ENCODE results near the gene ITGA1. TPM values are rescaled to one million over a fixed set of nuclear protein-coding genes. Genes with fewer than 3 reads are reported as not detected.

ITGA1 gene
- total and polyA plus RNA-seq, 4 donors: 24.2 to 187 (median 48.5) TPM

DNA sequence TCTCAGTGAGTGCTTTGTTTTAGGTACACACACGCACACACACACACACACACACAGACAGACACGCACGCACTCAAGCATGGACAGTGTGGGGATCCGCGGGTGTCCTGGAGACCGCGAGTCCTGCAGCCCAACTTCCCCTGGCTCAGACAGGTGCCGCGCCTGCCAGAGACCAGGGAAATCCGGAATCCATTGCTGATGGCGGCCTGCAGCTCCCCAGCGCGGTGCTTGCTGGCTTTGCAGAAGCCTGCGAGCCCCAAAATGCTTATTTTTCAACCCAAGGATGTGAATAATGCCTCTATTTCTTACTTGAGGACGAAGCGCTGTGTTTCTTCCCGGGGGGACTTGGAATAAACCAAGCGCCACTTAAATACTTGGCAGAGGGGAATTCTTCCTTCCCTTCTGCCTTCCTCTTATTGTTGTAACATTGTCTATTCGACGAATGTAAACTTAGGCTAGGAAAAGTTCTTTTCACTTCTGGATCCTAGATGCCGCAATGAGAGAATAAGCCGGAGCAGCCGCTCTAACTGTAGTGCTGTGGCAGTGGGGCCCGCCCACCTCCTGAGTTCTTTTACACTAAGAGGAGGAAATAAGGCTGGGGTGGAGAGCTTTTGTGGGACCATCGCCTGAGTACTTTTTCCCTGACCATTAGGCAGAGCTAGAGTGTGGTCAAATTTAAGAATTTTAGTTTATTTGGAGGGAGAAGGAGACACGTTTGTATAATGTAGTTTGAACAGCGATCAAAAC lies 202.2 kb downstream of the ITGA1 start:
- H3K36me3 ChIP-seq (ENCODE audit: control insufficient read depth in 4 of 4, insufficient read depth in 3 of 4, low read depth in 1 of 4, low read length in 3 of 4): no peaks in the 10 kb centered on the region
- no peak overlapping the region for H3K27ac ChIP-seq (ENCODE audit: low read depth in 1 of 2, low read length in 2 of 2)
- TF ChIP-seq SP1 (IDR thresholded peaks at IDR 0.05) (no peak), YY1 (IDR thresholded peaks at IDR 0.05) (peak; percentile 48), EGR1 (IDR thresholded peaks at IDR 0.05; ENCODE audit: low read depth in 2 of 2) (no peak), TAF1 (conservative IDR thresholded peaks at IDR 0.05) (no peak), RXRA (IDR thresholded peaks at IDR 0.05) (no peak), HNF4G (IDR thresholded peaks at IDR 0.05) (no peak), FOXA2 (IDR thresholded peaks at IDR 0.05) (no peak), NR2F2 (IDR thresholded peaks at IDR 0.05) (no peak), RAD21 (IDR thresholded peaks at IDR 0.05) (peak; percentile 40 to 57), FOXA1 (IDR thresholded peaks at IDR 0.05) (no peak), GABPA (IDR thresholded peaks at IDR 0.05 in 1 of 2, conservative IDR thresholded peaks at IDR 0.05 in 1 of 2) (no peak), HNF4A (conservative IDR thresholded peaks at IDR 0.05) (no peak)
- TF ChIP-seq, protein P1, sequence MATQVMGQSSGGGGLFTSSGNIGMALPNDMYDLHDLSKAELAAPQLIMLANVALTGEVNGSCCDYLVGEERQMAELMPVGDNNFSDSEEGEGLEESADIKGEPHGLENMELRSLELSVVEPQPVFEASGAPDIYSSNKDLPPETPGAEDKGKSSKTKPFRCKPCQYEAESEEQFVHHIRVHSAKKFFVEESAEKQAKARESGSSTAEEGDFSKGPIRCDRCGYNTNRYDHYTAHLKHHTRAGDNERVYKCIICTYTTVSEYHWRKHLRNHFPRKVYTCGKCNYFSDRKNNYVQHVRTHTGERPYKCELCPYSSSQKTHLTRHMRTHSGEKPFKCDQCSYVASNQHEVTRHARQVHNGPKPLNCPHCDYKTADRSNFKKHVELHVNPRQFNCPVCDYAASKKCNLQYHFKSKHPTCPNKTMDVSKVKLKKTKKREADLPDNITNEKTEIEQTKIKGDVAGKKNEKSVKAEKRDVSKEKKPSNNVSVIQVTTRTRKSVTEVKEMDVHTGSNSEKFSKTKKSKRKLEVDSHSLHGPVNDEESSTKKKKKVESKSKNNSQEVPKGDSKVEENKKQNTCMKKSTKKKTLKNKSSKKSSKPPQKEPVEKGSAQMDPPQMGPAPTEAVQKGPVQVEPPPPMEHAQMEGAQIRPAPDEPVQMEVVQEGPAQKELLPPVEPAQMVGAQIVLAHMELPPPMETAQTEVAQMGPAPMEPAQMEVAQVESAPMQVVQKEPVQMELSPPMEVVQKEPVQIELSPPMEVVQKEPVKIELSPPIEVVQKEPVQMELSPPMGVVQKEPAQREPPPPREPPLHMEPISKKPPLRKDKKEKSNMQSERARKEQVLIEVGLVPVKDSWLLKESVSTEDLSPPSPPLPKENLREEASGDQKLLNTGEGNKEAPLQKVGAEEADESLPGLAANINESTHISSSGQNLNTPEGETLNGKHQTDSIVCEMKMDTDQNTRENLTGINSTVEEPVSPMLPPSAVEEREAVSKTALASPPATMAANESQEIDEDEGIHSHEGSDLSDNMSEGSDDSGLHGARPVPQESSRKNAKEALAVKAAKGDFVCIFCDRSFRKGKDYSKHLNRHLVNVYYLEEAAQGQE (IDR thresholded peaks at IDR 0.05): no peak
- TF ChIP-seq, protein P2, sequence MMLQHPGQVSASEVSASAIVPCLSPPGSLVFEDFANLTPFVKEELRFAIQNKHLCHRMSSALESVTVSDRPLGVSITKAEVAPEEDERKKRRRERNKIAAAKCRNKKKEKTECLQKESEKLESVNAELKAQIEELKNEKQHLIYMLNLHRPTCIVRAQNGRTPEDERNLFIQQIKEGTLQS (IDR thresholded peaks at IDR 0.05): no peak
- TF ChIP-seq, protein P3, sequence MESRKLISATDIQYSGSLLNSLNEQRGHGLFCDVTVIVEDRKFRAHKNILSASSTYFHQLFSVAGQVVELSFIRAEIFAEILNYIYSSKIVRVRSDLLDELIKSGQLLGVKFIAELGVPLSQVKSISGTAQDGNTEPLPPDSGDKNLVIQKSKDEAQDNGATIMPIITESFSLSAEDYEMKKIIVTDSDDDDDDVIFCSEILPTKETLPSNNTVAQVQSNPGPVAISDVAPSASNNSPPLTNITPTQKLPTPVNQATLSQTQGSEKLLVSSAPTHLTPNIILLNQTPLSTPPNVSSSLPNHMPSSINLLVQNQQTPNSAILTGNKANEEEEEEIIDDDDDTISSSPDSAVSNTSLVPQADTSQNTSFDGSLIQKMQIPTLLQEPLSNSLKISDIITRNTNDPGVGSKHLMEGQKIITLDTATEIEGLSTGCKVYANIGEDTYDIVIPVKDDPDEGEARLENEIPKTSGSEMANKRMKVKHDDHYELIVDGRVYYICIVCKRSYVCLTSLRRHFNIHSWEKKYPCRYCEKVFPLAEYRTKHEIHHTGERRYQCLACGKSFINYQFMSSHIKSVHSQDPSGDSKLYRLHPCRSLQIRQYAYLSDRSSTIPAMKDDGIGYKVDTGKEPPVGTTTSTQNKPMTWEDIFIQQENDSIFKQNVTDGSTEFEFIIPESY (IDR thresholded peaks at IDR 0.05): no peak
- TF ChIP-seq, protein P4, sequence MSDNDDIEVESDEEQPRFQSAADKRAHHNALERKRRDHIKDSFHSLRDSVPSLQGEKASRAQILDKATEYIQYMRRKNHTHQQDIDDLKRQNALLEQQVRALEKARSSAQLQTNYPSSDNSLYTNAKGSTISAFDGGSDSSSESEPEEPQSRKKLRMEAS (IDR thresholded peaks at IDR 0.05): no peak
- TF ChIP-seq, protein P5, sequence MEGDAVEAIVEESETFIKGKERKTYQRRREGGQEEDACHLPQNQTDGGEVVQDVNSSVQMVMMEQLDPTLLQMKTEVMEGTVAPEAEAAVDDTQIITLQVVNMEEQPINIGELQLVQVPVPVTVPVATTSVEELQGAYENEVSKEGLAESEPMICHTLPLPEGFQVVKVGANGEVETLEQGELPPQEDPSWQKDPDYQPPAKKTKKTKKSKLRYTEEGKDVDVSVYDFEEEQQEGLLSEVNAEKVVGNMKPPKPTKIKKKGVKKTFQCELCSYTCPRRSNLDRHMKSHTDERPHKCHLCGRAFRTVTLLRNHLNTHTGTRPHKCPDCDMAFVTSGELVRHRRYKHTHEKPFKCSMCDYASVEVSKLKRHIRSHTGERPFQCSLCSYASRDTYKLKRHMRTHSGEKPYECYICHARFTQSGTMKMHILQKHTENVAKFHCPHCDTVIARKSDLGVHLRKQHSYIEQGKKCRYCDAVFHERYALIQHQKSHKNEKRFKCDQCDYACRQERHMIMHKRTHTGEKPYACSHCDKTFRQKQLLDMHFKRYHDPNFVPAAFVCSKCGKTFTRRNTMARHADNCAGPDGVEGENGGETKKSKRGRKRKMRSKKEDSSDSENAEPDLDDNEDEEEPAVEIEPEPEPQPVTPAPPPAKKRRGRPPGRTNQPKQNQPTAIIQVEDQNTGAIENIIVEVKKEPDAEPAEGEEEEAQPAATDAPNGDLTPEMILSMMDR (IDR thresholded peaks at IDR 0.05; ENCODE audit: low read depth, low read length, missing input control): peak; percentile 16
- peaks cover 0 to 4% (median 0%) of the 10 kb centered on the region in 4 donors for H3K27me3 ChIP-seq (ENCODE audit: control insufficient read depth in 4 of 4, insufficient read depth in 4 of 4, low read length in 3 of 4)
- WGBS: 11% methylated on average over 27 of the region's 27 CpGs
- no peak overlapping the region for H3K9ac ChIP-seq (ENCODE audit: low read depth in 1 of 2, low read length in 2 of 2)
- peak overlapping the region in 2 of 3 donors; percentile 48 to 67 for H3K4me3 ChIP-seq (ENCODE audit: low read depth in 1 of 3, low read length in 3 of 3)
- no peaks in the 10 kb centered on the region for H3K9me3 ChIP-seq (ENCODE audit: control insufficient read depth in 4 of 4, low read length in 3 of 4)
- DNase-seq (ENCODE audit: low spot score): no peak
- peaks cover 0 to 16% (median 9%) of the 10 kb centered on the region in 4 donors for H3K4me1 ChIP-seq (ENCODE audit: control insufficient read depth in 4 of 4, insufficient read depth in 4 of 4, low read length in 3 of 4)

Data from liver (tissue), 9 donors.